Left lung (tissue), 14 donors: ENCODE data around the gene OTOR. TPM values are rescaled to one million over a fixed set of nuclear protein-coding genes. Genes with fewer than 3 reads are reported as not detected.

ENCODE experiments used
- ATAC-seq: fragments of 200-7000 bp; cut with Tn5 transposase; one replicate; pipeline ENCODE4 v1.9.1; 2020; ENCODE audit warnings: moderate library complexity
- DNase-seq, 4 donors: peaks; one replicate each; pipeline ENCODE4 v3.0.0-alpha.2; 2013 to 2020
- H3K27ac ChIP-seq, 2 donors: fragments of 200-600 bp; sonication (generic) in 1 of 2; one replicate each; pipeline versions ENCODE4 v1.5.0 to v1.8.0; 2020 to 2021
- H3K27me3 ChIP-seq, 2 donors: fragments of 200-600 bp; sonication (generic) in 1 of 2; one replicate each; pipeline versions ENCODE4 v1.5.0 to v1.8.0; 2020 to 2021
- H3K36me3 ChIP-seq, 2 donors: fragments of 200-600 bp; sonication (generic) in 1 of 2; one replicate each; pipeline versions ENCODE4 v1.5.0 to v1.8.0; 2020 to 2021
- H3K4me1 ChIP-seq, 2 donors: fragments of 200-600 bp; one replicate each; pipeline ENCODE4 v1.8.0; 2021
- H3K4me3 ChIP-seq, 2 donors: fragments of 200-600 bp; sonication (generic) in 1 of 2; one replicate each; pipeline versions ENCODE4 v1.5.0 to v1.8.0; 2020 to 2021; ENCODE audit warnings: mild to moderate bottlenecking in 1 of 2
- H3K9me3 ChIP-seq, 2 donors: fragments of 200-600 bp; sonication (generic) in 1 of 2; one replicate each; pipeline versions ENCODE4 v1.5.0 to v1.8.0; 2020 to 2021
- intact Hi-C, 2 donors: fragments of 100-400 bp; cut with DNase I; formaldehyde crosslinking; loops; one replicate each; pipeline versions ENCODE4 v1.11.2 to v1.14.2; 2022
- long read RNA-seq, 12 donors: library from polyadenylated mRNA in 2 of 12; unstranded in 2 of 12; transcript quantifications; one replicate each; pipeline ENCODE4 v2.0.0 and lab custom pipeline, GENCODE V29; 2019 to 2026
- polyA plus RNA-seq, 6 donors: library from polyadenylated mRNA; unstranded; fragments of 120-200 nt; gene quantifications; one replicate each; pipeline ENCODE4 v1.2.1, GENCODE V29; 2013; ENCODE audit not compliant: insufficient read length in 6 of 6
- total RNA-seq, 2 donors: library from RNA; stranded (reverse); fragmentation: NEBNext Ultra II Directional; extraction: Animal tissue kit (Norgen Biotek cat#: 25700); gene quantifications; one replicate each; pipeline ENCODE4 v1.2.1, GENCODE V29; 2021
- TF ChIP-seq, protein P1 (sequence below), 2 donors: fragments of 200-600 bp; sonication (generic) in 1 of 2; IDR thresholded peaks; one replicate each; pipeline versions ENCODE4 v1.5.0 to v1.8.0; 2021; ENCODE audit warnings: antibody characterized with exemption in 2 of 2
- donor health status: DM: no; HTN: yes; CAD: no.
- donor health status: DM: no; HTN: no; CAD: no.

OTOR gene, protein sequence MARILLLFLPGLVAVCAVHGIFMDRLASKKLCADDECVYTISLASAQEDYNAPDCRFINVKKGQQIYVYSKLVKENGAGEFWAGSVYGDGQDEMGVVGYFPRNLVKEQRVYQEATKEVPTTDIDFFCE
- not detected for total RNA-seq
- not detected for polyA plus RNA-seq
- long read RNA-seq, donor 1, result 0 reads
- long read RNA-seq, donor 2, result 0 reads
- long read RNA-seq, donor 3, result 0 reads
- long read RNA-seq, donor 4, result 0 reads
- long read RNA-seq, donor 5, result 0 reads
- long read RNA-seq, donor 6, result 0 reads
- long read RNA-seq, donor 7, result 0 reads
- long read RNA-seq, donor 8, result 0 reads
- long read RNA-seq, donor 9, result 0 reads
- long read RNA-seq, donor 10, result 0 reads
- long read RNA-seq, donor 11, result 0 reads
- long read RNA-seq, donor 12, result 0 reads

DNA sequence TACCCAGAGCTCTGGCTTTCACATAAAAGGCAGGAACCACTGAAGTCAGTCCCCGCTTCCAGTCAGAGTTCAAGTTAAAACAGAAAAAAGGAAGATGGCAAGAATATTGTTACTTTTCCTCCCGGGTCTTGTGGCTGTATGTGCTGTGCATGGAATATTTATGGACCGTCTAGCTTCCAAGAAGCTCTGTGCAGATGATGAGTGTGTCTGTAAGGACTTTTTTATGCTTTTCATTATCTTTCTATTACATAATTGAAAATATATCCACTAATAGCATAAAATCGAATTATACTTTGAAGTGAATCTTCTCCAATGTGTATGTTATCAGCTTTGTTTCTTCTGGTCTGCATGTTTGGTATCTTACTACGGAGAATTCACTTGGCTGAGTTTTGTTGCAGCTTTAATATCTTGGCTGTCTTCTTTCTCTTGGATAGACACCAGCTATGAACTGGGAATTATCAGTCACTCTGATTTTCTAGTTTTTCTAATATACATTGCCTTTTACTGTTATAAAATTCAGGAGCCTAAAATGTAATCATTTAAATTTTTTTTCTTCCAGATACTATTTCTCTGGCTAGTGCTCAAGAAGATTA, at the start of gene OTOR:
TSS of gene OTOR (plus strand) at position 51 of the 593 bp plus-strand sequence. CDS start at position 95, 44 bp downstream.
- Histone ChIP-seq H3K9me3 (no peaks in the 10 kb centered on the region), H3K36me3 (no peaks in the 10 kb centered on the region), H3K27me3 (peaks cover 0 to 6% of the 10 kb centered on the region in 2 donors), H3K4me1 (no peaks in the 10 kb centered on the region), H3K4me3 (no peak within 1 kb of the TSS), H3K27ac (no peak within 1 kb of the TSS)
- no peak for DNase-seq
- intact Hi-C loops, result no loop called here
- TF ChIP-seq, protein P1, sequence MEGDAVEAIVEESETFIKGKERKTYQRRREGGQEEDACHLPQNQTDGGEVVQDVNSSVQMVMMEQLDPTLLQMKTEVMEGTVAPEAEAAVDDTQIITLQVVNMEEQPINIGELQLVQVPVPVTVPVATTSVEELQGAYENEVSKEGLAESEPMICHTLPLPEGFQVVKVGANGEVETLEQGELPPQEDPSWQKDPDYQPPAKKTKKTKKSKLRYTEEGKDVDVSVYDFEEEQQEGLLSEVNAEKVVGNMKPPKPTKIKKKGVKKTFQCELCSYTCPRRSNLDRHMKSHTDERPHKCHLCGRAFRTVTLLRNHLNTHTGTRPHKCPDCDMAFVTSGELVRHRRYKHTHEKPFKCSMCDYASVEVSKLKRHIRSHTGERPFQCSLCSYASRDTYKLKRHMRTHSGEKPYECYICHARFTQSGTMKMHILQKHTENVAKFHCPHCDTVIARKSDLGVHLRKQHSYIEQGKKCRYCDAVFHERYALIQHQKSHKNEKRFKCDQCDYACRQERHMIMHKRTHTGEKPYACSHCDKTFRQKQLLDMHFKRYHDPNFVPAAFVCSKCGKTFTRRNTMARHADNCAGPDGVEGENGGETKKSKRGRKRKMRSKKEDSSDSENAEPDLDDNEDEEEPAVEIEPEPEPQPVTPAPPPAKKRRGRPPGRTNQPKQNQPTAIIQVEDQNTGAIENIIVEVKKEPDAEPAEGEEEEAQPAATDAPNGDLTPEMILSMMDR (IDR thresholded peaks at IDR 0.05), result no peak
- ATAC-seq, result no peak

DNA sequence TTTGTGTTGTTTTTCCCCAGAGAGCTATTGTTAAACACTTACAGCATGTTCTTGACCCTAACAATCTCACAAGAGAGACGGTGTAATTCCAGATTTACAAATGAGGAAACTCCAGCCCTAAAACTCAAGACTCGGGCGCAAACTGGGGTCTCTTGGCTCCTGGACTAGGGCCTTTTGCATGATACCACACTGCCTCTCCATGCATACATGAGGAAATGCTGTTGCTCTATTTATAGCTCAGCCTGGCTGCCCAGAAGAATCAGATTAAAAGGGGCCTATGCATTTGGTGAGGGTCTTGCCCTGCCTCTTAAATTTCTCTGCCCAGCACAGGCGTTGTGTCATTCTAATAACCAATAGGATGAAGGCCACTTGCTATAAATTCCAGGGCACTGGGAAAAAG, 48.9 kb upstream of the OTOR start:
- intact Hi-C loops, result no loop called here
- TF ChIP-seq, protein P1 (IDR thresholded peaks at IDR 0.05), result no peak
- no peaks in the 10 kb centered on the region for H3K4me1 ChIP-seq
- no peaks in the 10 kb centered on the region for H3K9me3 ChIP-seq
- H3K27me3 ChIP-seq, result no peaks in the 10 kb centered on the region
- no peaks in the 10 kb centered on the region for H3K36me3 ChIP-seq
- no peak for DNase-seq
- ATAC-seq, result no peak
- no peak overlapping the region for H3K27ac ChIP-seq
- H3K4me3 ChIP-seq, result no peak overlapping the region

DNA sequence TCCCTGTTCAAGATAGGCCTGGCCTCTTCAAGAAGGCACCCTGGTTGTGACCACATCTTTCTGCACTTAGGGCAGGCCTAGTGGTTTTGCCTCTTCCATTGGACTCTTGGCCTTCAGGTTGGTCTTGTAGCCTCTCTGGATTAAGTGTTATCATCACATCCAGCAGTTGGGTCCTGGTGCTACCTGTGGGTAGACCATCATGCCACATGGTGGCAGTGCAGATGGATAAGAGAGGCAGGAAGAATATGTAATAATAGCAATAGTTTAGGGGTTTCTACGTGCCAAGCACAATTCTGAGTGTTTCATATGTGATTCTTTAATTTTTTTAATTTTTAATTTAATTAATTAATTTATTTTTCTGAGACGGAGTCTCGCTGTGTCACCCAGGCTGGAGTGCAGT, 46.9 kb upstream of the OTOR start:
- no peak overlapping the region for H3K27ac ChIP-seq
- intact Hi-C loops, result no loop called here
- no peak for DNase-seq
- H3K4me3 ChIP-seq, result no peak overlapping the region
- TF ChIP-seq, protein P1 (IDR thresholded peaks at IDR 0.05), result no peak
- H3K27me3 ChIP-seq, result no peaks in the 10 kb centered on the region
- peak; percentile 33 for ATAC-seq
- no peaks in the 10 kb centered on the region for H3K4me1 ChIP-seq
- no peaks in the 10 kb centered on the region for H3K36me3 ChIP-seq
- no peaks in the 10 kb centered on the region for H3K9me3 ChIP-seq

DNA sequence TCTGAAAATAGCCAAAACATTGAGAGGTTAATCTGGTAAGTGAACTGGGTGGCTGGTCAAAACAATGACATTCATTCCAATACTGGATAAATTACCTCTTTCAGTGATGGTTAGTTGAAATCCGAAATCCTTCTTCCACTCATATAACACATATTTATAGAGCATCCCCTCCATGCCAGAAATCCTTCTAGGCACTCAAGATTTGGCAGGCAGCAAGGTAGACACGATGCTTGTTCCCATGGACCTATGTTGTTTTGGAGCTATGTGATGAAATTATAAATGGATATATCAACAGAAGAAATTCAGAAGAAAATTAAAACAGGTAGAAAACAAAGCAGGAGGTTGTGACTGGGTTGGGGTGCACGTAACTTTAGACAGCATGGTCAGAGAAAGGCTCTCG, 44.6 kb upstream of the OTOR start:
- TF ChIP-seq, protein P1 (IDR thresholded peaks at IDR 0.05), result no peak
- intact Hi-C loops, result no loop called here
- Histone ChIP-seq H3K36me3 (no peaks in the 10 kb centered on the region), H3K27me3 (no peaks in the 10 kb centered on the region), H3K9me3 (no peaks in the 10 kb centered on the region), H3K27ac (no peak overlapping the region), H3K4me3 (no peak overlapping the region), H3K4me1 (no peaks in the 10 kb centered on the region)
- DNase-seq (no peak), ATAC-seq (no peak)

DNA sequence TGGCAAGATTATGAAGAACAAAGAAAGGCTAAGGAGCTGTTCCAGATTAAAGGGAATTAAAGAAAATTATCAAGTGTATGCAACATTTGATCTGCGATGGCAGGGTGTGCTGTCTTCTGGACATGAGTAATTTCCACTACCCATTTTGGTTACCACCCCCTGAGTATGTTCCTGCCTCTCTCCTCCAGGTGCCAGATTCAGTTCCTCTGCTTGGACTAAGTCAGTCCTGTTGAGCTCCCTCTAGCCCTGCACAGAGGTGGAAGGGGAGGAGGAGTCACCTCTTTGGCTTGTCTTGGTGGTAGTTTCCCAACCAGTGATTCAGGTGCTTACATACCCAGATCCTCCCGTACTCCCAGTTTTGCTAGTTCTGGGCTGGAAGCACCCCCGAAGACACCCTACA, 40.5 kb upstream of the OTOR start:
- H3K4me3 ChIP-seq, result no peak overlapping the region
- H3K36me3 ChIP-seq, result no peaks in the 10 kb centered on the region
- H3K27me3 ChIP-seq, result no peaks in the 10 kb centered on the region
- intact Hi-C loops, result no loop called here
- no peaks in the 10 kb centered on the region for H3K4me1 ChIP-seq
- TF ChIP-seq, protein P1 (IDR thresholded peaks at IDR 0.05), result no peak
- no peaks in the 10 kb centered on the region for H3K9me3 ChIP-seq
- H3K27ac ChIP-seq, result no peak overlapping the region
- no peak for ATAC-seq
- DNase-seq, result no peak
